AG04449 (cell line): ENCODE results near the gene SPRYD7.
"Not testable (repeated sequence)": the region's sequence is repeated elsewhere in the genome, so short reads cannot be mapped to it uniquely, and the experiment has no call there.

ENCODE experiments used
- CTCF ChIA-PET: fragments of 350-600 bp; formaldehyde crosslinking; extraction: SDS; loops from one replicate; lab custom pipeline; 2021; ENCODE audit warnings: antibody characterized with exemption; lab: Yijun Ruan, JAX
- POLR2A ChIA-PET: fragments of 400-600, 350-600 bp; formaldehyde crosslinking; extraction: SDS; loops from one replicate; lab custom pipeline; 2020; ENCODE audit warnings: antibody characterized with exemption, inconsistent platforms; lab: Yijun Ruan, JAX
- DNase-seq: peaks from one replicate; pipeline ENCODE4 v3.0.0-alpha.2; 2010; ENCODE audit warnings: low read depth, low spot score
- H3K4me3 ChIP-seq: 2 replicates; pipeline ENCODE4 v1.5.1; 2011; ENCODE audit warnings: low read depth, mild to moderate bottlenecking, control low read depth, low read length
- TF ChIP-seq, protein P1 (sequence below): IDR thresholded peaks from one replicate; pipeline ENCODE4 v1.5.1; 2011; ENCODE audit warnings: mild to moderate bottlenecking, moderate library complexity, low read length, control low read depth, inconsistent platforms; ENCODE audit not compliant: insufficient read depth; ENCODE audit errors: missing control alignments

SPRYD7 gene

DNA sequence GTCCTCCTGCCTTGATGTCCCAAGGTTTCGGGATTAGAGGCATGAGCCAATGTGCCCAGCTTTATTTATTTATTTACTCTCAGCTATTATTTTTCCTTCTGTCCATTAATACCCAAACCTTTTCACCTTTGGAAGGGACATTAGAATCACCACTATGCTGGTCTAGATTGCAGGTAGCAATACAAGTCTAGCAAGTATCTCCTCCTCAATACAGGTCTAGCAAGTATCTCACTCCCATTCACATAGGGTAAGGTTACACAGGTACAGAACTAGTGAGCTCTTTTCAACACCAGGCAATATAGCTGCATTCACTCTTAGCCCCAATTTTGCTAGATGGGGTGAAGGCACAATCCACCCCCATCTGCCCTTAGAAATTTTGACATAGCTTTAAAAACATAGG lies 17.4 kb upstream of the SPRYD7 start:
- no peak overlapping the region for H3K4me3 ChIP-seq
- POLR2A ChIA-PET = interaction anchor here (0.6 kb wide), 1 partner anchor 35 kb away, joined by 3 read pairs; no protein-coding TSS in a partner anchor
- no peak for DNase-seq
- CTCF ChIA-PET = interaction anchor here (0.7 kb wide), 1 partner anchor 23 kb away, joined by 5 read pairs; no protein-coding TSS in a partner anchor
- TF ChIP-seq, protein P1, sequence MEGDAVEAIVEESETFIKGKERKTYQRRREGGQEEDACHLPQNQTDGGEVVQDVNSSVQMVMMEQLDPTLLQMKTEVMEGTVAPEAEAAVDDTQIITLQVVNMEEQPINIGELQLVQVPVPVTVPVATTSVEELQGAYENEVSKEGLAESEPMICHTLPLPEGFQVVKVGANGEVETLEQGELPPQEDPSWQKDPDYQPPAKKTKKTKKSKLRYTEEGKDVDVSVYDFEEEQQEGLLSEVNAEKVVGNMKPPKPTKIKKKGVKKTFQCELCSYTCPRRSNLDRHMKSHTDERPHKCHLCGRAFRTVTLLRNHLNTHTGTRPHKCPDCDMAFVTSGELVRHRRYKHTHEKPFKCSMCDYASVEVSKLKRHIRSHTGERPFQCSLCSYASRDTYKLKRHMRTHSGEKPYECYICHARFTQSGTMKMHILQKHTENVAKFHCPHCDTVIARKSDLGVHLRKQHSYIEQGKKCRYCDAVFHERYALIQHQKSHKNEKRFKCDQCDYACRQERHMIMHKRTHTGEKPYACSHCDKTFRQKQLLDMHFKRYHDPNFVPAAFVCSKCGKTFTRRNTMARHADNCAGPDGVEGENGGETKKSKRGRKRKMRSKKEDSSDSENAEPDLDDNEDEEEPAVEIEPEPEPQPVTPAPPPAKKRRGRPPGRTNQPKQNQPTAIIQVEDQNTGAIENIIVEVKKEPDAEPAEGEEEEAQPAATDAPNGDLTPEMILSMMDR = no peak

DNA sequence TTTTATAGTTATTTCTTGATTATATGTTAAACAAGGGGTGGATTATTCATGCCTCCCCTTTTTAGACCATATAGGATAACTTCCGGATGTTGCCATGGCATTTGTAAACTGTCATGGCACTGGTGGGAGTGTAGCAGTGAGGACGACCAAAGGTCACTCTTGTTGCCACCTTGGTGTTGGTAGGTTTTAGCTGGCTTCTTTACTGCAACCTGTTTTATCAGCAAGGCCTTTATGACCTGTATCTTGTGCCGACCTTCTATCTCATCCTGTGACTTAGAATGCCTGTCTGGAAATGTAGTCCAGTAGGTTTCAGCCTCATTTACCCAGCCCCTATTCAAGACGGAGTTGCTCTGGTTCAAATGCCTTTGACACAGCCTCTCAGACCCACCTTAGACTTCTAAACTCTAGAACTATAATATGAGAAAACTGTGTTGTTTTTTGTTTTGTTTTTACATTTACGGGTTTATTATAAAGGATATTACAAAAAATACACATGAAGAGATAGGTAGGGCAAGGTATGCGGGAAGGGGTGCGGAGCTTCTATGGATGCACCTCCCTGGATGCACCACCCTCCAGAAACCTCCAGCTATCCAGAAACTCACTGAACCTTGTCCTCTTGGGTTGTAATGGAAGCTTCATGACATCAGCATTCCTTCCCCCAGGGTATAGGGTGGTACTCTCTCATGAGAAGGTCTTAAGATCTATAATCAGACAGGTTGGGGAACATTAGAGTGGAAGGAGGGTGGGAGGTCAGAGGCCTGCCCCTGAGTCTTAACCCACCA lies 15.8 kb upstream of the SPRYD7 start:
- CTCF ChIA-PET = interaction anchor here (3.2 kb wide), 1 partner anchor 15 kb away, joined by 15 read pairs; the partner anchor contains the start of gene SPRYD7
- TF ChIP-seq, protein P1 = no peak
- no peak overlapping the region for H3K4me3 ChIP-seq
- POLR2A ChIA-PET = no interaction called here
- DNase-seq = no peak

DNA sequence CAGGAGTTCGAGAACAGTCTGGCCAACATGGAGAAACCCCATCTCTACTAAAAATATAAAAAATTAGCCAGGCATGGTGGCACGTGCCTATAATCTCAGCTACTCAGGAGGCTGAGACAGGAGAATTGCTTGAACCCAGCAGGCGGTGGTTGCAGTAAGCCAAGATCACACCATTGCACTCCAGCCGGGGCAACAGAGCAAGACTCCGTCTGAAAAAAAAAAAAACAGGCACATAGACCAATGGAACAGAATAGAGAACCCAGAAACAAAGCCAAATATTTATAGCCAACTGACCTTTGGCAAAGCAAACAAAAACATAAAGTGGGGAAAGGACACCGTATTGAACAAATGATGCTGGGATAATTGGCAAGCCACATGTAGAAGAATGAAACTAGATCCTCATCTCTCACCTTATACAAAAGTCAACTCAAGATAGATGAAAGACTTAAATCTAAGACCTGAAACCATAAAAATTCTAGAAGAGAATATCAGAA lies 12.7 kb upstream of the SPRYD7 start:
- POLR2A ChIA-PET, H3K4me3 ChIP-seq, DNase-seq: not testable (repeated sequence)
- CTCF ChIA-PET = interaction anchor here (2.2 to 3.2 kb wide), 2 partner anchors 12 to 28 kb away, joined by 10 to 15 read pairs; partner anchors contain the start of gene SPRYD7

DNA sequence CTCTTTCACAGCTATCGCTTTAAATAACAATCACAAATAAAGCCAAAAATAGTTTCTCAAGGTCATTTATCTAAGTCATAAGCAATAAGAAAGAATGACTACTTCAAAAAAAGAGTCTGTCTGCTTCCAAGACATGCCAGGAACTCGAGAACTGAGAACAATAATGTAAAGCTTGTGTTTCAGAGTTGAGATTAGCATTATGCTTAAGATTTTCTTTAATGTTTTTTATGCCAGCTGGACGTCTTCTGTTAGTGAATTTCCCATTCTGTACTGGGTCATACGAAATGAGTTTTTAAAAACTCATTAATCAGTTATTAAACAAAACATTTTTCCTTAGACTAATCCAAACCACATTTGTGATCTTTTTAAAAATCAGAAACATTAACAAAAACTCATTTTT lies 3.2 kb upstream of the SPRYD7 start:
- CTCF ChIA-PET = interaction anchor here (0.8 to 1.2 kb wide), 2 partner anchors 9 to 1130 kb away, joined by 3 read pairs; no protein-coding TSS in a partner anchor
- TF ChIP-seq, protein P1 = no peak
- POLR2A ChIA-PET = no interaction called here
- no peak for DNase-seq
- no peak overlapping the region for H3K4me3 ChIP-seq

DNA sequence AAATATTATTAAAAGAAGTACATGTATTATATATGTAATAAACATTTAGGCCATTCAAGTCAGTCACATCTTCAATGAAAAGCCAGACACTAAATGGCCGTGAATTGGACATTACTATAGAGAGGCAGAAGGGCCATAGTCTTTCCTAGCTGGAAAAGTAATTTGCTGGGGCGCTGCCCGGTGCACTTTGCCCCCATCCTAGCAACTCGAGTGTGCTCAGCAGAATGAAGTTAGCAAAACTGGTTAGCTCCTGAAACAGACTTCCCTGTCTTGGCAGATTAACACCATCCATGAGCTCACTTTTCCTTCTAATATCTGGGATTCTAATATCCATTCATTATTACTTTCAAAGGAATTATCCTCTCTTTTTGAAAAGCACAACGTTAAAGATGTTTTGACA lies 2.8 kb upstream of the SPRYD7 start:
- TF ChIP-seq, protein P1 = no peak
- DNase-seq = no peak
- H3K4me3 ChIP-seq = no peak overlapping the region
- ChIA-PET POLR2A (no interaction called here), CTCF (interaction anchor here (0.8 to 1.2 kb wide), 2 partner anchors 9 to 1130 kb away, joined by 3 read pairs; no protein-coding TSS in a partner anchor)

DNA sequence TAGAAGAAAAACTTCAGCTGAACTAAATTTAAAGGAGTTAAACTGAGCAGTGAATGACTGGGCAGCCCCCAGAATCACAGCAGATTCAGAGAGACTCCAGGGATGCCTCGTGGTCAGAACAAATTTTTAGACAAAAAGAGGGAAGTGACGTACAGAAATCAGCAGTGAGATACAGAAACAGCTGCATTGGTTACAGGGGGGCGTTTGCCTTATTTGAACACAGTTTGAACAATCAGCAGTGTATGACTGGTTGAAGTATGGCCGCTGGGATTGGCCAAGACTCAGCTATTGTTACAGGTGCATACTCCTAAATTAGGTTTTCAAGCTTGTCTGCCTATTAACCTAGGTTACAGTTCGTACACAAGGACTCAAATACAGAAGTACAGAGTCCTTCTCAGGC lies 2.2 kb upstream of the SPRYD7 start:
- TF ChIP-seq, protein P1 = no peak
- no peak overlapping the region for H3K4me3 ChIP-seq
- ChIA-PET POLR2A (no interaction called here), CTCF (interaction anchor here (1.2 kb wide), 1 partner anchor 1131 kb away, joined by 3 read pairs; no protein-coding TSS in a partner anchor)
- no peak for DNase-seq
